PC-3 (cell line): ENCODE data around the gene CFAP20DC. TPM values are rescaled to one million over a fixed set of nuclear protein-coding genes. Genes with fewer than 3 reads are reported as not detected.
"Not testable (repeated sequence)": the region's sequence is repeated elsewhere in the genome, so short reads cannot be mapped to it uniquely, and the experiment has no call there.

Source experiments
- ATAC-seq: fragments of 200-7000 bp; cut with Tn5 transposase; 2 replicates; pipeline ENCODE4 v1.9.1; 2020; ENCODE audit warnings: mild to moderate bottlenecking, moderate library complexity
- BruUV-seq: library from RNA; stranded (reverse); fragments of 400-500 nt; replicated peaks from 2 replicates; lab custom pipeline; 2021; lab: Mats Ljungman, UMichigan
- CTCF ChIA-PET: fragments of 300-600 bp; sonication (Branson Sonifier 250); formaldehyde crosslinking; loops from one replicate; lab custom pipeline; 2022; ENCODE audit warnings: antibody characterized with exemption; lab: Charles Lee
- POLR2A ChIA-PET: fragments of 300-600 bp; sonication (Branson Sonifier 250); formaldehyde crosslinking; loops from one replicate; lab custom pipeline; 2022; ENCODE audit warnings: antibody characterized with exemption; ENCODE audit not compliant: unreplicated experiment; lab: Charles Lee
- DNase-seq: peaks from one replicate; pipeline ENCODE4 v3.0.0-alpha.2; 2015
- H2AFZ ChIP-seq: fragments of 300-600 bp; sonication (generic); 2 replicates; pipeline ENCODE4 v1.6.0; 2016; ENCODE audit warnings: antibody characterized with exemption, low read length
- H3F3A ChIP-seq: fragments of 300-600 bp; sonication (generic); one replicate; pipeline ENCODE4 v1.6.0; 2017; ENCODE audit warnings: antibody characterized with exemption, low read length, control low read depth, mild to moderate bottlenecking; ENCODE audit not compliant: unreplicated experiment
- H3K27ac ChIP-seq: fragments of 300-600 bp; sonication (generic); 2 replicates; pipeline ENCODE4 v1.5.1; 2016; ENCODE audit warnings: mild to moderate bottlenecking, low read length
- H3K27me3 ChIP-seq: fragments of 300-600 bp; sonication (generic); 2 replicates; pipeline ENCODE4 v1.6.1; 2016; ENCODE audit warnings: low read length, mixed read lengths
- H3K36me3 ChIP-seq: fragments of 300-600 bp; sonication (generic); 2 replicates; pipeline ENCODE4 v1.6.1; 2016; ENCODE audit warnings: low read depth, mixed run types, low read length, mixed read lengths
- H3K4me1 ChIP-seq: fragments of 300-600 bp; sonication (generic); 2 replicates; pipeline ENCODE4 v1.5.1; 2016; ENCODE audit warnings: low read length; ENCODE audit not compliant: insufficient read depth
- H3K4me2 ChIP-seq: fragments of 300-600 bp; sonication (generic); 2 replicates; pipeline ENCODE4 v1.6.0; 2016; ENCODE audit warnings: low read length
- H3K4me3 ChIP-seq: fragments of 300-600 bp; sonication (generic); 2 replicates; pipeline ENCODE4 v1.5.1; 2016; ENCODE audit warnings: mild to moderate bottlenecking, low read length, mixed read lengths
- H3K79me2 ChIP-seq: fragments of 300-600 bp; sonication (generic); 2 replicates; pipeline ENCODE4 v1.6.1; 2017; ENCODE audit warnings: low read length, mixed read lengths
- H3K9ac ChIP-seq: fragments of 300-600 bp; sonication (generic); 2 replicates; pipeline ENCODE4 v1.6.0; 2016; ENCODE audit warnings: mild to moderate bottlenecking, low read length
- H3K9me2 ChIP-seq: fragments of 300-600 bp; sonication (generic); replicated peaks from 2 replicates; pipeline ENCODE4 v1.6.1; 2016; ENCODE audit warnings: mixed run types, low read length, mixed read lengths
- H3K9me3 ChIP-seq: fragments of 300-600 bp; sonication (generic); 2 replicates; pipeline ENCODE4 v1.6.1; 2016; ENCODE audit warnings: low read length, mixed read lengths
- H4K20me1 ChIP-seq: fragments of 300-600 bp; sonication (generic); 2 replicates; pipeline ENCODE4 v1.6.1; 2016; ENCODE audit warnings: low read length, mixed read lengths
- EZH2 ChIP-seq: fragments of 300-600 bp; sonication (generic); IDR thresholded peaks from one replicate; pipeline ENCODE4 v1.6.1; 2017; ENCODE audit warnings: antibody characterized with exemption, mild to moderate bottlenecking, low read length; ENCODE audit not compliant: unreplicated experiment
- EZH2phosphoT487 ChIP-seq: fragments of 300-600 bp; sonication (generic); IDR thresholded peaks from 2 replicates; pipeline ENCODE4 v1.6.1; 2018; ENCODE audit warnings: mild to moderate bottlenecking, antibody characterized with exemption, low read length, borderline replicate concordance
- intact Hi-C: fragments of 100-400 bp; cut with micrococcal nuclease; formaldehyde crosslinking; loops from 2 replicates; pipeline ENCODE4 v1.9.0; 2023
- total RNA-seq: library from RNA; depleted of rRNA; stranded (reverse); fragments of >200 nt; gene quantifications from 2 replicates; pipeline ENCODE4 v1.2.3, GENCODE V29; 2014
- TF ChIP-seq, protein P1 (sequence below): fragments of 300-600 bp; sonication (generic); conservative IDR thresholded peaks from 2 replicates; pipeline ENCODE4 v1.5.1; 2017; ENCODE audit warnings: antibody characterized with exemption, low read depth, mild to moderate bottlenecking, low read length

The CFAP20DC gene
- total RNA-seq, 1 experiment from 2014 or later: 15.4 TPM

DNA sequence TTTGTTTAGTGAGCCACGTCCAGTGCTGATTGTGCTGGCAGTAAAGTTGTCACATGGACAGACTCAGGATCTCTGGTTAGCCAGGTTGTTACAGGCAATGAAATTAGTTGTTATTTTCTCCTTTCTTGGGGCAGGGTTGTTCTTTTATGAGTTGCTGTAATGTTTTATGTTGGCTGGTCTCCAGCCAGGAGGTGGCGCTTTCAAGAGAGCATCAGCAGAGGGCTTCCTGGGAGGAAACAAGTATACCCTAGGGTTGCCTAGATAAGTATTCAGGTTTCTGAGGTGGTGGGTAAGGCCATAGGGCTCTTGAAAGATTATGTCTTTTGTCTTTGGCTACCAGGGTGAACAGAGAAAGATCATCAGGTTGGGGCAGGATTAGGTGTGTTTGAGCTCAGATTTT, 14.5 kb upstream of the CFAP20DC start:
- Histone ChIP-seq H3F3A (no peaks in the 10 kb centered on the region), H3K9me3 (no peaks in the 10 kb centered on the region), H3K36me3 (no peaks in the 10 kb centered on the region), H3K4me2 (no peak overlapping the region), H3K27ac (no peak overlapping the region), H3K4me3 (no peak overlapping the region), H4K20me1 (no peaks in the 10 kb centered on the region), H3K27me3 (no peaks in the 10 kb centered on the region), H3K9ac (no peak overlapping the region), H3K4me1 (no peaks in the 10 kb centered on the region), H2AFZ (no peak overlapping the region), H3K79me2 (no peaks in the 10 kb centered on the region), H3K9me2 (no peaks in the 10 kb centered on the region)
- no TSS peak for BruUV-seq
- intact Hi-C loops: no loop called here
- DNase-seq (peak; percentile 29), ATAC-seq (no peak)
- ChIA-PET POLR2A (no interaction called here), CTCF (interaction anchor here (0.6 kb wide), 1 partner anchor 725 kb away, joined by 13 read pairs; no protein-coding TSS in a partner anchor)
- TF ChIP-seq, protein P1, sequence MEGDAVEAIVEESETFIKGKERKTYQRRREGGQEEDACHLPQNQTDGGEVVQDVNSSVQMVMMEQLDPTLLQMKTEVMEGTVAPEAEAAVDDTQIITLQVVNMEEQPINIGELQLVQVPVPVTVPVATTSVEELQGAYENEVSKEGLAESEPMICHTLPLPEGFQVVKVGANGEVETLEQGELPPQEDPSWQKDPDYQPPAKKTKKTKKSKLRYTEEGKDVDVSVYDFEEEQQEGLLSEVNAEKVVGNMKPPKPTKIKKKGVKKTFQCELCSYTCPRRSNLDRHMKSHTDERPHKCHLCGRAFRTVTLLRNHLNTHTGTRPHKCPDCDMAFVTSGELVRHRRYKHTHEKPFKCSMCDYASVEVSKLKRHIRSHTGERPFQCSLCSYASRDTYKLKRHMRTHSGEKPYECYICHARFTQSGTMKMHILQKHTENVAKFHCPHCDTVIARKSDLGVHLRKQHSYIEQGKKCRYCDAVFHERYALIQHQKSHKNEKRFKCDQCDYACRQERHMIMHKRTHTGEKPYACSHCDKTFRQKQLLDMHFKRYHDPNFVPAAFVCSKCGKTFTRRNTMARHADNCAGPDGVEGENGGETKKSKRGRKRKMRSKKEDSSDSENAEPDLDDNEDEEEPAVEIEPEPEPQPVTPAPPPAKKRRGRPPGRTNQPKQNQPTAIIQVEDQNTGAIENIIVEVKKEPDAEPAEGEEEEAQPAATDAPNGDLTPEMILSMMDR: peak; percentile 59
- TF ChIP-seq EZH2: no peak

DNA sequence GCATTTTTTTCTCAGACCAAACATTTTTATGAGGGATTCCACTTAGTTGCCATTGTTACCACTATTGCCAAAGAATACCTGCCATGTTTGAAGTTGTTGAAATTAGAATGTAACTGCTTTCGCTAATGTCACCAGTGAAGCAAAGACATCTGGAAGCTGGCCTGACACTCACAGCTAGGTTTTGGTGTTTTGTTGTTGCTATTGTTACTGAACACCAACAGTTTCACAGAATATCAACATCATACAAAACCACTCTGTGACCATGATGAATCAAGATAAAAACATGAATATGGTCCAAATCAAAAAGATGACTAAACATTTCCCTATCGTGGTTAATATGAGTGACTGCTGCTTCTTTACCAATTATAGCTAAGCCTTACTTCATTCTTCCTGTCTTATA, 6.9 kb upstream of the CFAP20DC start:
- BruUV-seq: no TSS peak
- Histone ChIP-seq H3K9me2 (no peaks in the 10 kb centered on the region), H3K36me3 (no peaks in the 10 kb centered on the region), H2AFZ (no peak overlapping the region), H3K27me3 (no peaks in the 10 kb centered on the region), H3K9ac (no peak overlapping the region), H4K20me1 (no peaks in the 10 kb centered on the region), H3K79me2 (no peaks in the 10 kb centered on the region), H3K27ac (peak overlapping the region; percentile 39), H3F3A (no peaks in the 10 kb centered on the region), H3K4me2 (no peak overlapping the region), H3K4me1 (0 out of 2 replicates have a peak, but pooled peaks cover 4% of the 10 kb centered on the region), H3K9me3 (no peaks in the 10 kb centered on the region), H3K4me3 (no peak overlapping the region)
- no peak for ATAC-seq
- ChIA-PET POLR2A (no interaction called here), CTCF (no interaction called here)
- DNase-seq: peak; percentile 38
- TF ChIP-seq EZH2 (no peak), EZH2phosphoT487 (no peak)
- intact Hi-C loops: no loop called here

DNA sequence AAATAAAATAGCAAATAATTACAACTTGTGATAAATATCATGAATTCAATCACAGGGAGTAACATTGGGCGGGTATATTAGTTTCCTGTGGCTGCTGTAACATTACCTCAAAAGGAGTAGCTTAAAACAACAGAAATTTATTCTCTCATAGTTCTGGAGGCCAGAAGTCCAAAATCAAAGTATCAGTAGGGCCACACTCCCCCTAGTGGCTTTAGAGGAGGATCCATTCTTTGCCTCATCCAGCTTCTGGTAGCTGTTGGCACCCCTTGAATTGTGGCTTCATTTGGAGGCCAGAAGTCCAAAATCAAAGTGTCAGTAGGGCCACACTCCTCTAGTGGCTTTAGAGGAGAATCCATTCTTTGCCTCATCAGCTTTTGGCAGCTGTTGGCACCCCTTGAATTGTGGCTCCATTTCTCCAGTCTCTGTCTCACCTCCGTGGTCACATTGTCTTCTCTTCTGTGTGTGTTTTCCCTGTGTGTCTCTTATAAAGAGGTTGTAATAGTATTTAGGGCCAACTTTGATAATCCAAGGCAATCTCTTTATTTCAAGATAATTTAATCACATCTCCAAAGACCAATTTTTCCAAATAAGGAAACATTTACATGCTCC, 3.1 kb upstream of the CFAP20DC start:
- no peak overlapping the region for H2AFZ ChIP-seq
- peak; percentile 65 for DNase-seq
- BruUV-seq: no TSS peak
- H3K27me3 ChIP-seq: no peaks in the 10 kb centered on the region
- peaks cover 17% of the 10 kb centered on the region for H3K79me2 ChIP-seq
- CTCF ChIA-PET: interaction anchor here (0.5 to 1.1 kb wide), 8 partner anchors 11 to 805 kb away, joined by 3 to 14 read pairs (median 4); no protein-coding TSS in a partner anchor
- no peak overlapping the region for H3K4me2 ChIP-seq
- no peak overlapping the region for H3K4me3 ChIP-seq
- POLR2A ChIA-PET: interaction anchor here (0.6 kb wide), 1 partner anchor 360 kb away, joined by 5 read pairs; no protein-coding TSS in a partner anchor
- no peak overlapping the region for H3K9ac ChIP-seq
- TF ChIP-seq, protein P1: peak; percentile 86
- TF ChIP-seq EZH2: no peak
- TF ChIP-seq EZH2phosphoT487: no peak
- peak; percentile 14; the same call in 1 of the 2 replicates for ATAC-seq
- no peaks in the 10 kb centered on the region for H4K20me1 ChIP-seq
- H3K9me3 ChIP-seq: no peaks in the 10 kb centered on the region
- no peak overlapping the region for H3K27ac ChIP-seq
- no peaks in the 10 kb centered on the region for H3K9me2 ChIP-seq
- peaks cover 24% of the 10 kb centered on the region for H3K4me1 ChIP-seq
- intact Hi-C loops: loop anchor here (1.0 to 2.0 kb wide), 3 partner anchors 55 to 413 kb away; no protein-coding TSS in a partner anchor
- no peaks in the 10 kb centered on the region for H3F3A ChIP-seq
- no peaks in the 10 kb centered on the region for H3K36me3 ChIP-seq

DNA sequence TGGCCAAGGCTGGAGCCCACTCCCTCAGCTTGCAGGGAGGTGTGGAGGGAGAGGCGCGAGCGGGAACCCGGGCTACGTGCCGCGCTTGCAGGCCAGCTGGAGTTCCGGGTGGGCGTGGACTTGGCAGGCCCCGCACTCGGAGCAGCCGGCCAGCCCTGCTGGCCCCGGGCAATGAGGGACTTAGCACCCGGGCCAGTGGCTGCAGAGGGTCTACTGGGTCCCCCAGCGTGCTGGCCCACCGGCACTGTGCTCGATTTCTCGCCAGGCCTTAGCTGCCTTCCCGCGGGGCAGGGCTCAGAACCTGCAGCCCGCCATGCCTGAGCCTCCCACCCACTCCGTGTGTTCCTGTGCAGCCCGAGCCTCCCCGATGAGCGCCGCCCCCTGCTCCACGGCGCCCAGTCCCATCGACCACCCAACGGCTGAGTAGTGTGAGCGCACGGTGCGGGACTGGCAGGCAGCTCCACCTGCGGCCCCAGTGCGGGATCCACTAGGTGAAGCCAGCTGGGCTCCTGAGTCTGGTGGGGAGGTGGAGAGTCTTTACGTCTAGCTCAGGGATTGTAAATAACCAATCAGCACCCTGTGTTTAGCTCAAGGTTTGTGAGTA, 1.1 kb upstream of the CFAP20DC start:
- H3K4me2 ChIP-seq, H2AFZ ChIP-seq, intact Hi-C loops, BruUV-seq, H4K20me1 ChIP-seq, DNase-seq, H3K27ac ChIP-seq, H3K9me3 ChIP-seq, ATAC-seq, H3K9me2 ChIP-seq, H3K27me3 ChIP-seq, CTCF ChIA-PET, H3K4me3 ChIP-seq, H3K9ac ChIP-seq, H3F3A ChIP-seq, H3K36me3 ChIP-seq: not testable (repeated sequence)
- Histone ChIP-seq H3K79me2 (peaks cover 19% of the 10 kb centered on the region), H3K4me1 (peaks cover 34% of the 10 kb centered on the region)
- POLR2A ChIA-PET: interaction anchor here (0.6 kb wide), 1 partner anchor 9 kb away, joined by 16 read pairs; no protein-coding TSS in a partner anchor
